Coronary artery (tissue), 2 donors: ENCODE data around the gene CLEC16A.

ENCODE experiments used
- DNase-seq: peaks from one replicate; pipeline ENCODE4 v3.0.0-alpha.2; 2017; ENCODE audit warnings: low spot score
- H3K27ac ChIP-seq, 2 donors: fragments of 200-600 bp; sonication (generic); one replicate each; pipeline ENCODE4 v1.5.1; 2016 to 2019
- H3K4me3 ChIP-seq: fragments of 200-600 bp; sonication (generic); 2 replicates; pipeline ENCODE4 v1.5.1; 2016; ENCODE audit warnings: mild to moderate bottlenecking, moderate library complexity
- CTCF ChIP-seq: fragments of 200-600 bp; sonication (generic); IDR thresholded peaks from one replicate; pipeline ENCODE4 v1.5.1; 2019; ENCODE audit warnings: antibody characterized with exemption

Gene CLEC16A

GRCh38 chr16:10987361-10988163 is 43.2 kb downstream of the CLEC16A start:
- Histone ChIP-seq H3K4me3 (no peak overlapping the region), H3K27ac (no peak overlapping the region)
- DNase-seq: no peak
- TF ChIP-seq CTCF: no peak

DNA sequence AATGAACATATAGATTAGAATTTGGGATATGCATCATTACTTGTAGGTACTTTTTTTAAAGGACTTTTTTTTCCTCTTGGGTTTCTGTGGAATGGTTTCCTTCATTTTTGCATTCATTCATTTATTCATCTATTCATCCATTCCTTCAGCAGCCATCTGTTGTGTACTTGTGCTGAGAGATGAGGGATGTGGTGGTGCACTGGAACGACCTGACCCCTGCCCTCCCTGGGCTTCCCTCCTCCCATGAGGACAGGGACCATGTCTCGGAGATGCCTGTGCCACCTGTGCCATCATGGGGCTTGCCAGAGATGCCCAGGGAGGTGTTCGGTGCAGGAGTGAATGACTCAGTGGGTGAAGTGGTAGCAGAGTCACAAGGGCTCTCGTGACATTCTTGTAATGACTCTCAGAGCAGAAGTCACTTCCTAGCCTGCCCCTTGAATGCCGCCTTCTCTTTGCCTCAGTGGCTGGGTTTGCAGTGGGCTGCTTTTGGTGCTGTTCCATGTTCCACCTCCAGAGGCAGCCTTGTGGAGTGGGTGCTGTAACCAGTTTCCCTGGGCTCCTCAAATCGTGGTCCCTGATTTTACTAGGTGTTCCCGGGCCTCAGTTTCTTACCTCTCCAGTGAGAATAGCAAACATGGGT is 43.9 kb downstream of the CLEC16A start:
- no peak overlapping the region for H3K4me3 ChIP-seq
- no peak overlapping the region for H3K27ac ChIP-seq
- DNase-seq: no peak
- TF ChIP-seq CTCF: no peak

DNA sequence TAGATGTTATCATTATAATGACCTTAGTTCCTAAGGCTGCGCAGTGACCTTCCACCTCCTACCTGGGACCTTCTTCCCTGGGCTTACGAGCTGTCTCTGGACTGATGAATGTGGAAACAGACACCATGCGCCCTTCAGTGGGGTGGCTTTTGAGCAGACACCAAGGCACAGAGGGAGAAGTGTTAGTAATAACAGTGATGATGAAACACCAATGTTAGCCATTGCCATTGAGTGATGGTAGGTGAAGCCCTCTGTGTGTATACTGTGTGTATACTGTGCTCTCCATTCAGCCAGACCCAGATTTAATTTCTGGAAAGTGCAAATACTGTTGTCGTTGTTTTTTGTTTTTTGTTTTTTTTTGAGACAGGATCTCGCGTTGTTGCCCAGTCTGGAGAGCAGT is 44.5 kb downstream of the CLEC16A start:
- TF ChIP-seq CTCF: no peak
- no peak for DNase-seq
- Histone ChIP-seq H3K4me3 (no peak overlapping the region), H3K27ac (no peak overlapping the region)

- H3K4me3 ChIP-seq: no peak overlapping the region
- H3K27ac ChIP-seq: no peak overlapping the region
- no peak for TF ChIP-seq CTCF
- DNase-seq: no peak
Measured at GRCh38 chr16:10989559-10989958, 45.2 kb downstream of the CLEC16A start.

DNA sequence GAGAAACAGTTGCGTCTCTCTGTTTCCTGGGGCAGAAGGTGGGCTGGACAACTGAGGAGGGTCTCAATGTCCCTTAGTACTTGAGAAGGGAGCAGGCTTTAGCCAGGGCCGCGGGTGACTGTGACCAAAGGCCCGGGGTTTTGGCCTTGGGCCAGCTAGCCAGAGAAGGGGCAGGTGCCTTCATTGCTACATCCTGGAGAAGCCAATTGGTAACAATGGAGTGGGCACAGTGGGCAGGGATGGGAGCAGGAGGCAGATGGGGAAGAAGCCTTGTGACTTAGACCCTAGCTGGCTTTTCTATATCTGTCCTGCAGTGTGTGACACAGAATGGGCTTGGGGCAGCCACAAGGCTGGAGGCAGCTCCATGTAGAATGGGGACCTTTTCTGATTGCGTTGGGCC is 46.0 kb downstream of the CLEC16A start:
- no peak for DNase-seq

GRCh38 chr16:10992112-10992511 is 47.7 kb downstream of the CLEC16A start:
- no peak for TF ChIP-seq CTCF
- DNase-seq: no peak
- H3K27ac ChIP-seq: no peak overlapping the region
- H3K4me3 ChIP-seq: no peak overlapping the region

More for the DNA sequence above, 46.0 kb downstream of the CLEC16A start:
- H3K27ac ChIP-seq: no peak overlapping the region
- no peak overlapping the region for H3K4me3 ChIP-seq
- no peak for TF ChIP-seq CTCF

- no peak for DNase-seq
- no peak overlapping the region for H3K4me3 ChIP-seq
- no peak for TF ChIP-seq CTCF
- no peak overlapping the region for H3K27ac ChIP-seq
Measured at GRCh38 chr16:10992797-10993196, 48.4 kb downstream of the CLEC16A start.
